Measurements from ENCODE around the gene TMTC3.

GRCh38 chr12:88243982-88244381 is 101.9 kb downstream of the TMTC3 start:
- TF ChIP-seq YY1 (IDR thresholded peaks at IDR 0.05; ENCODE audit: low read depth) = no peak
- TF ChIP-seq RAD21 (IDR thresholded peaks at IDR 0.05; ENCODE audit: low read depth) = no peak
- TF ChIP-seq MAX (IDR thresholded peaks at IDR 0.05) = no peak
- TF ChIP-seq REST (IDR thresholded peaks at IDR 0.05; ENCODE audit: low read depth) = no peak
- no peak for TF ChIP-seq CREB1 (IDR thresholded peaks at IDR 0.05; ENCODE audit: low read depth)
- no peak for TF ChIP-seq EP300 (IDR thresholded peaks at IDR 0.05; ENCODE audit: borderline replicate concordance)
- TF ChIP-seq USF1 (IDR thresholded peaks at IDR 0.05) = no peak
- TF ChIP-seq TEAD4 (IDR thresholded peaks at IDR 0.05) = no peak
- no peak for TF ChIP-seq CEBPB (IDR thresholded peaks at IDR 0.05)
- TF ChIP-seq TCF12 (IDR thresholded peaks at IDR 0.05; ENCODE audit: low read depth) = no peak
